ENCODE measurements around the gene ADAM17. TPM values are rescaled to one million over a fixed set of nuclear protein-coding genes. Genes with fewer than 3 reads are reported as not detected.
A peak's percentile ranks its signal among the peaks of the same experiment; 100 is the strongest.
"Not testable (repeated sequence)": the region's sequence is repeated elsewhere in the genome, so short reads cannot be mapped to it uniquely, and the experiment has no call there.

The ADAM17 gene
- 10 to 100 TPM; 25.1 to 73.1 (median 44.1) TPM for total RNA-seq

- DNase-seq (ENCODE audit: low spot score) = peak; percentile 85
- TF ChIP-seq CTCF (IDR thresholded peaks at IDR 0.05) = no peak
- ATAC-seq (ENCODE audit: low FRiP score) = peak; percentile 96
These were observed at the start of gene ADAM17 for GRCh38 chr2:9555297-9556120. TSS of gene ADAM17 (minus strand) at chr2:9555830. CDS start at chr2:9555605, 225 bp downstream.

DNA sequence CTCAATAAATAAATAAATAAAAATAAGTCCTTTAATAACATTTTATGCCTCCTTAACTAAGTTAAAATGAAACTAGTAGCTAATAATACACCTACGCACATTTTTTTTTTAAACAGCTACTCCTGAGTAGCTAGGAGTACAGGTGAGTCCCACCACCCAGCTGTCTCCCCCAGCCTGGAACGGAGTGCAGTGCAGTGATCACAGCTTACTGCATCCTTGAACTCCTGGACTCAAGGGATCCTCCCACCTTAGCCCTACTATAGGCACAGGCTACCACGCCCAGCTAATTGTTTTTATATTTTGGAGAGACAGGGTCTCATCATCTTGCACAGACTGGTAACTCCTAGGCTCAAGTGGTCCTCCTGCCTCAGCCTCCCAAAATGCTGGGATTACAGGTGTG, 46.8 kb upstream of the ADAM17 start:
- DNase-seq (ENCODE audit: low spot score) (no peak), ATAC-seq (ENCODE audit: low FRiP score) (no peak)
- no peak for TF ChIP-seq CTCF (IDR thresholded peaks at IDR 0.05)

DNA sequence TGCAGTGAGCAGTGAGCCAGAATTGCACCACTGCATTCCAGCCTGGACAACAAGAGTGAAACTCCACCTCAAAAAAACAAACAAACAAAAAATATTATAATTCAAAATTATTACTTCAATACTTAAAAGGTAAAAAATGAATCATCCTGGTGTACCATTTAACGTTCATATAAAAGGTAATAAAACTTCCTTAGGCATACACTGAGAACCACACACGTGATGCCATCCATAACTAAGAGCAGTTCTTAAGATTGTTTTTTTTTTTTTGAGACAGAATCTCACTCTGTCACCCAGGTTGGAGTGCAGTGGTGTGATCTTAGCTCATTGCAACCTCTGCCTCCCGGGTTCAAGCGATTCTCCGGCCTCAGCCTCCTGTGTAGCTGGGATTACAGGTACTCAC, 45.8 kb upstream of the ADAM17 start:
- ATAC-seq (ENCODE audit: low FRiP score) (no peak), DNase-seq (ENCODE audit: low spot score) (no peak)
- TF ChIP-seq CTCF (IDR thresholded peaks at IDR 0.05) = no peak

- ATAC-seq (ENCODE audit: low FRiP score) (no peak), DNase-seq (ENCODE audit: low spot score) (no peak)
- TF ChIP-seq CTCF (IDR thresholded peaks at IDR 0.05) = no peak
These were observed 43.8 kb upstream of the ADAM17 start for GRCh38 chr2:9599430-9599829.

DNA sequence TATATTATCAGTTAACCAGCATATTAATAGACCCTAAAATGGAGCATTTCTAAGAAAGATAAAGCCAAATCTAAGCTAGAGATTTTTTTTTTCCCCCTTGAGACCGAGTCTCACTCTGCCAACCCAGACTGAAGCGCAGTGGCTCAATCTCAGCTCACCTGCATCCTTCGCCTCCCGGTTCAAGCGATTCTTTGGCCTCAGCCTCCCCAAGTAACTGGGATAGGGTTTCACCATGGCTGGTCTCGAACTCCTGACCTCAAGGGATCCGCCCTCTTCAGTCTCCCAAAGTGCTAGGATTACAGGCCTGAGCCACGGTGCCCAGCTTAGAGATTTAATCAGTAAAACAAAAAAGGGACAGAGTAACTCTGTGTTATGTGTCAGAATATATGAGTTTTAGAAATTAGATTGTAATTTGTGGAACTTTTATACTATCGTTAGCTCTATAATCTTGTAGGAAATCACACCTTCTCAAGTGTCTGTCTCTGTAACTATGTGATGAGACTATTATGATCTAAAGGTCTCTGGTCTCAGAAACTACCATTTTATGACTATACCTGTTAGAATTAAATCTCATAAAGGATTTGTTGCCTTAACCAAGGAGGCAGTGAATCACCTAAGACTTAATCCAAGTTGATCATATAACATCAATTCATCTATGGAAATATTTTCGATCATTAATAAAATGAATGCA, 41.1 kb upstream of the ADAM17 start:
- no peak for TF ChIP-seq CTCF (IDR thresholded peaks at IDR 0.05)
- DNase-seq (ENCODE audit: low spot score) = no peak
- no peak for ATAC-seq (ENCODE audit: low FRiP score)

DNA sequence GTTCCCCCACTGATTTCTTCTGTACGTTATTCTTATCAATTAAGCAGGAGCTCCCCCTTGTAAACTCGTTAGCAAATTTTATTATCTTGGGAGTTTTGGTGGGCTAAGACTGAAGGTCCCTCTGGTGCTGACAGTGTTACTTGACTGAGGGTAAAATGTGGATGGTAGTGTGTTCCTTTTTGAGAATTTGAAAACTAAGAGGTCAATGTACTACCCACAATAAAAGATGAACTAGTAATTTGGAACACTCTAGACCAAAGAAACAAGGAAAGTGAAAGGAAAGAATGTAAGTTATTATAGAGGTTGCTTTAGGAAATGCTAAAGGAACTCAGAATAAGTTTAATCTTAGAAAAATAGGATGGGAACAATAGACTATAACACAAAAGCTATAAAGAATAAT, 40.1 kb upstream of the ADAM17 start:
- DNase-seq (ENCODE audit: low spot score) = no peak
- ATAC-seq (ENCODE audit: low FRiP score) = no peak
- TF ChIP-seq CTCF (IDR thresholded peaks at IDR 0.05) = no peak

DNA sequence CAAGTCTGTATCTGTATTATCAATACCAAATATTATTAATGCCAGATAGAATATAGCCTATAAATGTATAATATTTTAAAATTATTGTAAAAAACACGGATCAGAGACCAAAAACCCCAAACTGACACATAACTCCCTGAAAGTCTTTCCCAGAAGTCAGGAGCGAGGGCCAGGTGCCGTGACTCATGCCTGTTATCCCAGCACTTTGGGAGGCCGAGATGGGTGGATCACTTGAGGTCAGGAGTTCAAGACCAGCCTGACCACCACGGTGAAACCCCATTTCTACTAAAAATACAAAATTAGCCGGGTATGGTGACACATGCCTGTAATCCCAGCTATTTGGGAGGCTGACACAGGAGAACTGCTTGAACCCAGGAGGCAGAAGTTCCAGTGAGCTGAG, 39.6 kb upstream of the ADAM17 start:
- peak; percentile 22 for ATAC-seq (ENCODE audit: low FRiP score)
- not testable (repeated sequence) for DNase-seq (ENCODE audit: low spot score)
